NCI-H1105 treated with DMSO at 0.1 percent for 48 hours (cell line): Measurements from ENCODE around the gene FAM3B.

Experiments
- DNase-seq: peaks from one replicate; lab custom pipeline; 2025; lab: John Stamatoyannopoulos, UW

The FAM3B gene

GRCh38 chr21:41397471-41397891 lies 80.9 kb downstream of the FAM3B start:
- no peak for DNase-seq

- DNase-seq = no peak
These were observed 81.7 kb downstream of the FAM3B start for GRCh38 chr21:41398251-41398650.

- no peak for DNase-seq
These were observed 82.2 kb downstream of the FAM3B start for GRCh38 chr21:41398831-41399230.

GRCh38 chr21:41399246-41399800 lies 82.7 kb downstream of the FAM3B start:
- no peak for DNase-seq

GRCh38 chr21:41402231-41402630 lies 85.6 kb downstream of the FAM3B start:
- DNase-seq = no peak

GRCh38 chr21:41402796-41403195 lies 86.2 kb downstream of the FAM3B start:
- no peak for DNase-seq

GRCh38 chr21:41403331-41403730 lies 86.7 kb downstream of the FAM3B start:
- DNase-seq = no peak

- no peak for DNase-seq
These were observed 87.4 kb downstream of the FAM3B start for GRCh38 chr21:41403966-41404365.

- DNase-seq = no peak
These were observed 88.7 kb downstream of the FAM3B start for GRCh38 chr21:41405321-41405720.

GRCh38 chr21:41406340-41406739 lies 89.7 kb downstream of the FAM3B start:
- no peak for DNase-seq
